WTC11 (cell line): ENCODE results near the gene MAGEA6. TPM values are rescaled to one million over a fixed set of nuclear protein-coding genes. Genes with fewer than 3 reads are reported as not detected.

ENCODE experiments used
- total RNA-seq: library from RNA; stranded (reverse); gene quantifications from 3 replicates; pipeline ENCODE4 v1.2.3, GENCODE V29; 2021

MAGEA6 gene
- total RNA-seq, 1 experiment from 2014 or later, result 1.0 TPM

Other genes with a start within 250 kb of the MAGEA6 start
- gene GABRQ, start 131.8 kb downstream of the MAGEA6 start, total RNA-seq, result 8.6 to 9.1 TPM (median 8.8 TPM) in 3 replicates
- gene MAGEA3, start 70.9 kb downstream of the MAGEA6 start, total RNA-seq, result 0.80 to 1.8 TPM (median 1.1 TPM) in 3 replicates
- not detected in 3 replicates for gene CSAG2, start 60.4 kb downstream of the MAGEA6 start, total RNA-seq
- 12.3 to 13.8 TPM (median 13.7 TPM) in 3 replicates for gene MAGEA2B, start 55.1 kb downstream of the MAGEA6 start, total RNA-seq
- 0.33 to 1.8 TPM (median 1.5 TPM) in 3 replicates for gene CSAG1, start 36.0 kb downstream of the MAGEA6 start, total RNA-seq
- gene MAGEA12, start 35.9 kb downstream of the MAGEA6 start, total RNA-seq, result 0.57 to 1.3 TPM (median 1.2 TPM) in 3 replicates
- gene MAGEA2, start 15.8 kb downstream of the MAGEA6 start, total RNA-seq, result 6.7 to 14.0 TPM (median 9.2 TPM) in 3 replicates
- gene CSAG3, start 10.5 kb downstream of the MAGEA6 start, total RNA-seq, result 13.0 to 14.1 TPM (median 13.2 TPM) in 3 replicates
- 20.4 to 21.7 TPM (median 20.5 TPM) in 3 replicates for gene CETN2, start 61.1 kb upstream of the MAGEA6 start, total RNA-seq
- gene NSDHL, start 61.4 kb upstream of the MAGEA6 start, total RNA-seq, result 22.5 to 26.1 TPM (median 25.9 TPM) in 3 replicates
- gene ZNF185, start 128.4 kb upstream of the MAGEA6 start, total RNA-seq, result 8.2 to 10.9 TPM (median 10.3 TPM) in 3 replicates
- 0.13 to 0.27 TPM (median 0.25 TPM) in 3 replicates for gene PNMA5, start 224.4 kb upstream of the MAGEA6 start, total RNA-seq